PC-9 (cell line): ENCODE results near the gene AP3S2.

ENCODE experiments used
- CTCF ChIP-seq: fragments of 200-600 bp; sonication (generic); conservative IDR thresholded peaks from 2 replicates; pipeline ENCODE4 v1.6.1; 2017; ENCODE audit warnings: mixed run types, antibody characterized with exemption, mild to moderate bottlenecking, moderate library complexity
- EZH2 ChIP-seq: fragments of 200-600 bp; sonication (generic); IDR thresholded peaks from 2 replicates; pipeline ENCODE4 v1.8.0; 2017; ENCODE audit warnings: antibody characterized with exemption, low read depth

GRCh38 chr15:89899951-89900567 lies 6.3 kb upstream of the AP3S2 start:
- no peak for TF ChIP-seq CTCF
- no peak for TF ChIP-seq EZH2
